Activated T-helper 2 cell treated with anti-CD3 and anti-CD28 coated beads, Interferon-gamma antibody, Interleukin-2, Interleukin-4, amounts not matched to agents 10 μg/mL and 5 μg/mL and 100 μg/mL, durations not matched to agents 14 hours and 24 hours and 36 hours (primary cell): ENCODE data around the gene RABL2A. TPM values are rescaled to one million over a fixed set of nuclear protein-coding genes. Genes with fewer than 3 reads are reported as not detected.
"Not testable (repeated sequence)": the region's sequence is repeated elsewhere in the genome, so short reads cannot be mapped to it uniquely, and the experiment has no call there.

Experiments
- DNase-seq: peaks from one replicate; pipeline ENCODE4 v3.0.0; 2021; ENCODE audit warnings: low spot score
- H3K27ac Mint-ChIP-seq: one replicate; pipeline ENCODE4 v1.8.0; 2021; ENCODE audit warnings: mixed read lengths
- H3K27me3 Mint-ChIP-seq: one replicate; pipeline ENCODE4 v1.8.0; 2021; ENCODE audit warnings: low read depth, mixed read lengths
- H3K36me3 Mint-ChIP-seq: one replicate; pipeline ENCODE4 v1.8.0; 2021; ENCODE audit warnings: low read depth, mixed read lengths
- H3K4me1 Mint-ChIP-seq: one replicate; pipeline ENCODE4 v1.8.0; 2021; ENCODE audit warnings: low read depth, mixed read lengths
- H3K4me3 Mint-ChIP-seq: one replicate; pipeline ENCODE4 v1.8.0; 2021; ENCODE audit warnings: low read depth, mild to moderate bottlenecking, moderate library complexity, mixed read lengths
- H3K9me3 Mint-ChIP-seq: one replicate; pipeline ENCODE4 v1.8.0; 2021; ENCODE audit warnings: mixed read lengths
- intact Hi-C: fragments of 100-400 bp; cut with micrococcal nuclease; formaldehyde crosslinking; loops from one replicate; pipeline ENCODE4 v1.15.1; 2023
- total RNA-seq: library from RNA; stranded (reverse); gene quantifications from 2 replicates; pipeline ENCODE4 v1.2.3, GENCODE V29; 2022

Gene RABL2A
- total RNA-seq, 1 donor from 2014 or later = 27.0 TPM

GRCh38 chr2:113676623-113677266 lies 49.7 kb downstream of the RABL2A start:
- no peaks in the 10 kb centered on the region for H3K27me3 Mint-ChIP-seq
- DNase-seq = no peak
- no peaks in the 10 kb centered on the region for H3K36me3 Mint-ChIP-seq
- H3K27ac Mint-ChIP-seq = no peak overlapping the region
- H3K4me1 Mint-ChIP-seq = peaks cover 5% of the 10 kb centered on the region
- no peak overlapping the region for H3K4me3 Mint-ChIP-seq
- H3K9me3 Mint-ChIP-seq = peaks cover 4% of the 10 kb centered on the region
- intact Hi-C loops = no loop called here

DNA sequence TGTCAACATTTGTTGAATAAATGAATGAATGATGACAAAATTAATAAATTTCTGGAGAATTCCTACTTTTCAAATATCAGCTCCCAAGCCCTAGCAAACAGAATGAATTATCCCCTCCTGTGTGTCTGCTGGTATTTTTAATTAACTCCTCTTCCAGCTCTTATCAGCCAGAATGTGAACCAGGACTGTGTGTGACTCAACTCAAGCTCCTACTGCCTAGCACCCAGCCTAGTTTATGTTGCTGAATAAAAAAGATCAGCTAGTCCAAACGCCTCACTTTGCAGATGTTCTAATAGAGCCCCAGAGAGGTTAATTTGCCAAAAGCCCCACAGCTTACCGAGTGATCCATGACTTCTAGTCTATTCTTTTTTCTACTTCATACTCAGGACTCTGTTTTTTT lies 50.3 kb downstream of the RABL2A start:
- H3K27me3 Mint-ChIP-seq = no peaks in the 10 kb centered on the region

GRCh38 chr2:113679457-113679856 lies 52.4 kb downstream of the RABL2A start:
- H3K27ac Mint-ChIP-seq = no peak overlapping the region
- intact Hi-C loops = no loop called here
- H3K4me1 Mint-ChIP-seq = peaks cover 5% of the 10 kb centered on the region
- peaks cover 10% of the 10 kb centered on the region for H3K9me3 Mint-ChIP-seq
- no peak overlapping the region for H3K4me3 Mint-ChIP-seq
- H3K27me3 Mint-ChIP-seq = no peaks in the 10 kb centered on the region
- H3K36me3 Mint-ChIP-seq = peaks cover 5% of the 10 kb centered on the region
- DNase-seq = no peak

More for the DNA sequence above, 50.3 kb downstream of the RABL2A start:
- peaks cover 10% of the 10 kb centered on the region for H3K9me3 Mint-ChIP-seq
- H3K36me3 Mint-ChIP-seq = peaks cover 5% of the 10 kb centered on the region
- no peak overlapping the region for H3K4me3 Mint-ChIP-seq
- intact Hi-C loops = no loop called here
- DNase-seq = no peak
- no peak overlapping the region for H3K27ac Mint-ChIP-seq
- H3K4me1 Mint-ChIP-seq = peaks cover 5% of the 10 kb centered on the region

DNA sequence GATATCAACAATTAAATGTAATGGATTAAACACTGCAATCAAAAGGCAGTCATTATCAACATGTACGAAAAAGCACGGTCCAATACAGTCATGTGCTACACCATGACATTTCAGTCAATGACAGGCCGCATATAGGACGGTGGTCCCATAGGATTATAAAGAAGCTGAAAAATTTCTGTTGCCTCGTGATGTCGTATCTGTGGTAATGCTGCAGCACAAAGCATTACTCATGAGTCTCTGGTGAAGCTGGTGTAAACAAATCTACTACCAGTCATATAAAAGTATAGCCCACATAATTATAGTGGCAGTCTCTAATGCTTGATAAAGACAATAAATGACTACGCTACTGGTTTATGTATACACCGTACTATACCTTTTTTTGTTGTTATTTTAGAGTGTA lies 58.4 kb downstream of the RABL2A start:
- DNase-seq = no peak
- intact Hi-C loops = no loop called here
- Mint-ChIP-seq H3K9me3 (peaks cover 10% of the 10 kb centered on the region), H3K36me3 (peaks cover 11% of the 10 kb centered on the region), H3K27me3 (no peaks in the 10 kb centered on the region), H3K4me1 (peaks cover 10% of the 10 kb centered on the region), H3K27ac (no peak overlapping the region), H3K4me3 (no peak overlapping the region)

DNA sequence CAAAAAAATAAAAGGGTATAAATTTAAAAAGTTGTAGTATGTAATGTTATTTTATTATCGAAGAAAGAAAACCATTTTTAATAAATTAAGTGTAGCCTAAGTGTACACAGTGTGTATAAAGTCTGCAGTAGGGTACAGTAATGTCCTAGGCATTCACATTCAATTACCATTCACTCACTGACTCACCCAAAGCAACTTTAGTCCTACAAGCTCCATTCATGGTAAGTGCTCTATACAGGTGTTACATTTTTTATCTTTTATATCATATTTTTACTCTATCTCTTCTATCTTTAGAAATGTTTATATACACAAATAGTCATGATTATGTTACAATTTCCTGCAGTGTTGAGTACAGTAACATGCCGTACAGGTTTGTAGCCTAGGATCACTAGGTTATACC lies 59.5 kb downstream of the RABL2A start:
- H3K4me1 Mint-ChIP-seq = peaks cover 17% of the 10 kb centered on the region
- no peak overlapping the region for H3K4me3 Mint-ChIP-seq
- no peaks in the 10 kb centered on the region for H3K27me3 Mint-ChIP-seq
- intact Hi-C loops = no loop called here
- DNase-seq = no peak
- peaks cover 8% of the 10 kb centered on the region for H3K9me3 Mint-ChIP-seq
- H3K36me3 Mint-ChIP-seq = peaks cover 14% of the 10 kb centered on the region
- no peak overlapping the region for H3K27ac Mint-ChIP-seq

- intact Hi-C loops, H3K27ac Mint-ChIP-seq, H3K4me3 Mint-ChIP-seq, H3K27me3 Mint-ChIP-seq, DNase-seq: not testable (repeated sequence)
- H3K4me1 Mint-ChIP-seq = peaks cover 44% of the 10 kb centered on the region
- H3K36me3 Mint-ChIP-seq = peaks cover 21% of the 10 kb centered on the region
- H3K9me3 Mint-ChIP-seq = peaks cover 12% of the 10 kb centered on the region
Observed at GRCh38 chr2:113690871-113691270, 63.8 kb downstream of the RABL2A start.

Other genes with a start within 250 kb of the RABL2A start
- 42.9 and 48.9 TPM in 2 replicates for gene ZNG1B, start 189.6 kb upstream of the RABL2A start, total RNA-seq
- 0.14 and 0.30 TPM in 2 replicates for gene FOXD4L1, start 128.6 kb upstream of the RABL2A start, total RNA-seq
- gene SLC35F5, start 129.4 kb downstream of the RABL2A start, total RNA-seq = 39.6 and 41.8 TPM in 2 replicates